Ammon's horn (tissue), 1 donor: Measurements from ENCODE around the gene LRRC59.
"Not testable (repeated sequence)": the region's sequence is repeated elsewhere in the genome, so short reads cannot be mapped to it uniquely, and the experiment has no call there.

ENCODE experiments used
- DNase-seq: peaks from one replicate; pipeline ENCODE4 v3.0.0-alpha.2; 2016; ENCODE audit warnings: low spot score

LRRC59 gene

DNA sequence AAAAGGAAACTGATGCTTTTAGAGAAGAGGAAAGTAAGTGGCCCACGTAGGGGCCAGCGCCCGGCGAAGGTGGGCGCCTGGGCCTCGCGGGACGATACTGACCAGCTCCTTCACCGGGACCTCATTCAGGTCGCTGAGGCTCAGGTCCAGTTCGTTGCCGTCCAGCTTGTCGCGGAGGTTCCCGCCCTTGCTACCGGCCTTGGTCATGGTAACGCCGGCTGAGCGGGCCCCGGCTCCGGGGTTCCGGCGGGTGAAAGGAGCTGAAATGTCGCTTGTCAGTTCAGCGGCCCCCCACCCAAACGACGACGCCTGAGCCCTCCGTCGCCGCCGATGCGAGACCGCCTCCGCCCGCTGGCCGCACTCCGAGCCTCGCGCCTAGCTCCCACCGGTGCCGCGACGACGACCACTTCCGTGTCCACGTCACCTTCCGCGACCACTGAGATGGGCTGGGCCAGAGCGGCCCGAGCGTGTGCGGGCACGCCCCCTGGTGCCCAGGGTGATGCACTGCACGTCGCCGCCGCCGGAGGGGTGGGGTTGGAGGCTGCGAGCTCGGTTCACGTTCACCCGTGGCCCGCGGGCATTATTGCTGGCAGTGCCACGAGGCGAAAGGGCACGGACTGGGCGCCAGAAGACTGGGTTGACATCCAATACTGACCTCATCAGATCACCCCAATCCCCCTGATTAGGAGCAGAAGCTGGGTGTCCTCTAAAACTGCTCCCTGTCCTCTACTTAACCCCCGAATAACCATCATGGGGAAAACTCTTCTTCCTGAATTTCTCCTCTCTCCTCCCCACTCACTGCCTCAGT is at the start of gene LRRC59:
Gene LRRC59 (minus strand): TSS at position 413 of the 808 bp plus-strand sequence. CDS start 206 bp downstream, at position 207.
- peak; percentile 89 for DNase-seq

DNA sequence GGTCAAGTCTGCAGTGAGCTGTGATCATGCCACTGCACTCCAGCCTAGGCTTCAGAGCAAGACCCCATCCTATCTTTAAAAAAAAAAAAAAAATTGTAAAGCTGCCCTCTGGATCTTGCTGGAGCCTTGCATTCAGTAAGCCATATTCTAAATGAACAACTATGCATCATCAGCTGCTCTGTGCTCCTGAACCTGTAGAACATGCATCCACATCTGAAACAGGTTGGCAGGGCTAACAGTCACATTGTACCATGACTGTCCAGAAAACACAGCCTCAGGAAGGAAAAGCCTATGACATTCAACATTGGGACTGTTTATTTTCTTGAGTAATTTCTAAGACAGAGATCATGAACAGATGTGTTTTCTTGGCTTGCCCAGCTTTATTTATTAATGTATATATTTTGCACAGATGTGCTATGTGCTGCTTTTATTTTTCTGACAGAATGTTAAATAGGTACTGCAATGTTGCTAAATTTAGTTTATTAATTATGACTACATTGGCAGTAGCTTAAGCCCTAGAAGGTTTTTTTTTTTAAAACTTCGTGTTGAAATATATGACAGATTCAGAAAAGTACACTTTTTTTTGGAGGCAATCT is 48.5 kb upstream of the LRRC59 start:
- no peak for DNase-seq

DNA sequence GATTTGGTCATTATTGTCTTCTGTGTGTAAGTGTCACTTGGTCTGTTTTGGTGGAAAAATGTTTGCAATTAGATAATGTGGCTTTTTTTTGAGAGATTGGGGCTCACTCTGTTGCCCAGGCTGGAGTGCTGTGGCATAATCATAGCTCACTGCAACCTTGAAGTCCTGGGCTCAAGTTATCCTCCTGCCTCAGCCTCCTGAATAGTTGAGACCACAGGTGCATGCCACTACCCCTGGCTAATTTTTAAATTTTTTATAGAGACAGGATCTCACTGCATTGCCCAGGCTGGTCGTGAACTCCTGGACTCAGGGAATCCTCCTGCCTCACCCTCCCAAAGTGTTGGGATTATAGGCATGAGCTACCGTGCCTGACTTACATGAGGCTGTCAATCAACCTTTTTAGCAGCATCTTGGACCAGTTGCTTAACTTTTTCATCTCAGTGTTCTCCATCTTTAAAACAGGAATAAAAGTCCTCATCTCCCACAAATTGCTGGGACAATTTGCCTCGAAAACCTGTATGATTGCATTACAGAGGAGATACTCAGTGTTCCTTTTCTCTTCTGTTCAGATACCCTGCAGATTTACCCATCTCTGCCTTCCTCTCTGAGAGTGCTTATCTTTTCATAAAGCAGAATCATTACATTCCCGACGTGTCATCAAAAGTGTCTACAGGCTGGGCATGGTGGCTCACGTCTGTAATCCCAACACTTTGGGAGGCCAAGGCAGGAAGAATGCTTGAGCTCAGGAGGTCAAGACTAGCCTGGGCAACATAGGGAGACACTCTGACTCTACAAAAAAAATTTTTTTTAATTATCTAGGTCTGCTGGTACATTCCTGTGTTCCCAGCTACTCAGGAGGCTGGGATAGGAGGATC is 47.8 kb upstream of the LRRC59 start:
- no peak for DNase-seq

DNA sequence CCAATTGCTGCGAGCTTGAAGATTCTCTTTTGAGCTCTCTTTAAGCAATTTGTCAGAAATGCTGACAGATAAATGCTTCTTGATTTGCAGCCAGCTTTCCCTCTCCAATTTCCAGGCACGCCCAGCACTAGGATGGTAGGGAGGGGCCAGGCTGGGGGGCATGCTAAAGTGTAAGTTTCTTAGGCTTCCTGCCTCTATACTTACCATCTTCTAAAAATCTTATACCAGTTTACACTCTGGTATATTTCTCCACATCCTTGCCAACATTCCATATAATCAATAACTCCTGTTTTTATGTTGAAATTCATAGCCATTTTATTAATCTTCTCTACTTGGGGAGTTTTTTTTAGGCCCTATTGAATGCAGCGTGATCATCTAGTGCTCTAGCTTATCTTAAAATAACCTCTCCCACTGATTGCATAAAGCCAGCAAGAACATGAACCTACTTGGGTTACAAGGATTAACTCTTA is 46.2 kb upstream of the LRRC59 start:
- DNase-seq: no peak

DNA sequence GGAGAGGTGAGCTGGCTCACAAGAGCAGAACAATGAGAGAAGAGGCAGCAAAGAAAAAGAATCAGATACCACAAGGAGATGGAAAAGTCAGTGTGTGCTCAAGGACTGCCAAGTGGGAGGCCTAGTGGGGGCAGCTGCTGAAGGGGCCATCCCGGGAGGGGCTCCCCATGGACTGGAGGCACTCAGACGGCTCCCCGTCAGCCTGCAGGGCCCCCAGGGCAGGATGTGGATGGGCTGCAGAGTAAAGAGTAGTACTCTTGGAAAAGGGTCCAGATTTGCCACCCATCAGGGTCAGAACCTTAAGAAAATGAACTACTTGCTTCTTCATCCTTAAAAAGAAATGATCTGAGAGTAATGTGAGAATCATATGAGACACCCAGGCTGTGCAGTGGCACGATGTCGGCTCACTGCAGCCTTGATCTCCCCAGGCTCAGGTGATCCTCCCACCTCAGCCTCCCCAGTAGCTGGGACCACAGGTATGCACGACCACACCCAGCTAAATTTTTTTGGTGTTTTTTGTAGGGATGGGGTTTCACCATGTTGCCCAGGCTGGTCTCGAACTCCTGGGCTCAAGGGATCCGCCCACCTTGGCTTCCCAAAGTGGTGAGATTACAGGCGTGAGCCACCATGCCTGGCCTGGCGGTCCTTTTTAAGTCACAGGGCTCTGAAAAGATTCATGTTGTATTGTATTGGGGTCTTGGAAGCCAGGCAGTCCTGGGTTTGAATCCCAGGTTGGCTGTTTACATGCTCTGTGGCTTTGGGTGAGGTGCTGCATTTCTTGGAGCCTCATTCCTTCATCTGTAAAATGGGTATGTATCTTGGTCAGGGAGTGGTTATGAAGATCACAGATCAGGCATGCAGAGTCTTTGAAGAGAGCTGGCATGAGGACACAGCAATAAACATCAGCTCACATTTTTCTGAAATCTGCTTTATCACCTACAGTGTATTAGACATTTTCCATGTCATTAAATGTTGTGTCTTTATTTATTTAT is 43.8 kb upstream of the LRRC59 start:
- DNase-seq: no peak

DNA sequence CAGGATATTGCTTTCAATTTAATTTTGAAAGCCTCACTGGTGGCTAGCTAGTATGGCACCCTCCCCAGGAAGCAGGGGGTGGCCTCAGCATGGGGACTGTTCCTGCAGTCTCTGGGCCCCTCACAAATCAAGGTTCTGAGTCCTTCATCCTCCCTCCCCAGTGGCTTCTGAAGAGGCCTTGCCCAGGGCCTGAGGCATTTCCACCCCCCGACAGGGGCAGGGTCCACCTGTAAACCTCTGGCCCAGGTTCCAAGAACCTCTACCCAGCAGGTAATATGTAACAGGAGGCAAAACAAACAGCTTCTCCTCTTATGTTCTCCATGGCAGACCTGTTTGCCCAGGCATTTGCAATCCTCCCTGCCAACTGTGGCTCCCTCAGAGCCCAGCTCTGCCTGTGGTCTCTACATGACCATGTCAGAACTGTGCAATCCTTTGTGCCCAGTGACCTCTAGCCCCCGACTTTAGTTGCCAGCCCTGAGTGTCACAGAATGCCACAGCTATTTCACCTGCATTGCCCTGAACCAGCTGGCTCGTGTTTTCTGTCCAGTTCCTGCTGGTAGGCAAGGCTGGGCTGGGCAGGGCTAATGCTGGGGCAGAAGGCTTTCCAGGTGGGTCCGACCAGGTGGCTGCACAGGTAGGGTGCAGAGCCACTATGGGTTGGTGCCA is 43.0 kb upstream of the LRRC59 start:
- no peak for DNase-seq

DNA sequence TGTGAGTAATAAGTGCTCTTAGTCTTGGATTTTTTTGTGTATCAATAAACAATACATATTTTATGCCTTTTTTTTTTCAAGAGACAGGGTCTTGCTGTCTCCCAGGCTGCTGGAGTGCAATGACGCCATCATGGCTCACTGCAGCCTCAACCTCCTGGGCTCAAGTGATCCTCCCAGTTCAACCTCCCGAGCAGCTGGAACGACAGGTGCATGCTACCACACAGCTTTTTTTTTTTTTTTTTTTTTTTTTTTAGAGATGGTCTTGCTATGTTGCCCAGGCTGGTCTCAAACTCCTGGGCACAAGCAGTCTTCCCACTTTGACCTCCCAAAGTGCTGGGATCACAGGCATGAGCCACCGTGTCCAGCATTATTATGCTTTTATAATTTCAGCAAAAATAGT is 41.7 kb upstream of the LRRC59 start:
- DNase-seq: no peak

DNA sequence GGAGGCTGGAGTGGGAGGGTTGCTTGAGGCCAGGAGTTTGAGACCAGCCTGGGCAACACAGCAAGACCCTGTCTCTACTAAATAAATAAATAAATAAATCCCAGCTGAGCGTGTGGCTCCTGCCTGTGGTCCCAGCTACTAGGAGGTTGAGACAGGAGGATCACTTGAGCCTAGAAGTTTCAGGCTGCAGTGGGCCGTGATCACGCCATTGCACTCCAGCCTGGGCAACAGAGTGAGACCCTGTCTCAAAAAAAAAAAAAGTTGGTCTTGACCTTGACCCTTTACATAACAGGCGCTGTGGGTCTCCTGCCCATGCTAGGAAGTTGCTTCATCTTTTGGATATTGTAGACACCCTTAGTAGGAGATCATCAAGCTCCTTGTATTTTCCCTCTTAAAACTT is 40.1 kb upstream of the LRRC59 start:
- no peak for DNase-seq

DNA sequence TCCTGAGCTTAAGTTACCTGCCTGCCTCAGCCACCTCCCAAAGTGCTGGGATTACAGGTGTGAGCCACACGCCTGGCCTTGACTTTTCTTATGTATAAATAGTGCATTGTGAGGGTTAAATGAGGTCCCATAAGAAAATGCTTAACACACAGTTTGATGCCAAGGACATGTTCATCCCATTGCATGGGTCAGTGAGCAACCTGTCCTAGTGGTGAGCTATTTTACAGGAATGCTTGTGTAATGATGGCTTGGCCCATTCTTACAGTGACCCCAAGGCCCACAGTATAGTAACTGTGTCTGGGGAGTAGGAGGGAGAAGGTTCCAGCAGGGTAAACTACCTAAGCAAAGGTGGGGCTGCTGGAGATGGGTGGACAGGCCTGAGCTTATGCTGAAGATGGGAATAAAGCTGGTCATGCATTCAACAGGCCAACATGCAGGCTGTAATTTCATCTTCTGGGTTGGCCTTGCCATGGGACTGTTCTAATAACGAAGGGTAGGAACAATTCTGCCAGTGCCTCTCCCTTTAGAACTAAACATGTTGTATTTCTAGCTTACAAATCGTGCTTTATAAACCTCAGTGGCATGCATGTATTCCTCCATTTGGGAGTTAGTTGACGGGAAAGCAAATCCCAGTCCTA is 34.9 kb upstream of the LRRC59 start:
- no peak for DNase-seq

DNA sequence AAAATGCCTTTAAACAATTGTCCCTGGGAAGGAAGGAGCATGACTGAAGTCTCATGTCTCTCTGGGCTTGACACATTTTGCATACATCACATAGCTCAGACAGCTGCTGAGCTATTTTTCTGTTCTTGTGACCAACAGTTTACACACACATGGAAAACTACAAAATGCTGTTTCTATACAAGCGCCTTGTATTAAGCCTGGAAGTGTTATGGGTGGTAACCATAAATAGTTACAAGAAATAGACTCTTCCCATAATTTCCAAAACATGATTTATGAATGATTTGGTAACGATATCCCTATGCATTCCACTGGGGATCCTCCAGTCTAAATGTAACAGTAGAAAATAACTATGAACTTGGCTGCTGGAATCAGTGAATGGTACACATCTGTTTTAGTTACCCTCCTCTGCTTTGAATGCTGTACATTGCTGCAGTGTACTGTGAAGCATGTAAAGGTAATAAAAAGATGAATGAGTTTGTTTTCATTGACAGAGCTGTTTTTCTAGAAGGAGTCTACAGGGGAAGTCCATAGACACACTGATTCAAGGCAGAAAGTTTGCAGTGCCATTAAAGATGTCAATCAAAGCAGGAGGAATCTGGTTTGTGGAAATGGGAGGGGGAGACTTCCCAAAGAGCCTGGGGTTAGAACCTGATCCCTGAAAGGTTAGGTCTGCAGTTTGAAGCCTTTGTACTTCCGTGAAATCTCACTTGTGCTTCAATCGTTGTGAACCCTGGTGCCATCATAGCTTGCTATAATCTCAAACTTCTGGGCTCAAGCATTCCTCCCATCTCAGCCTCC is 33.7 kb upstream of the LRRC59 start:
- DNase-seq: no peak

DNA sequence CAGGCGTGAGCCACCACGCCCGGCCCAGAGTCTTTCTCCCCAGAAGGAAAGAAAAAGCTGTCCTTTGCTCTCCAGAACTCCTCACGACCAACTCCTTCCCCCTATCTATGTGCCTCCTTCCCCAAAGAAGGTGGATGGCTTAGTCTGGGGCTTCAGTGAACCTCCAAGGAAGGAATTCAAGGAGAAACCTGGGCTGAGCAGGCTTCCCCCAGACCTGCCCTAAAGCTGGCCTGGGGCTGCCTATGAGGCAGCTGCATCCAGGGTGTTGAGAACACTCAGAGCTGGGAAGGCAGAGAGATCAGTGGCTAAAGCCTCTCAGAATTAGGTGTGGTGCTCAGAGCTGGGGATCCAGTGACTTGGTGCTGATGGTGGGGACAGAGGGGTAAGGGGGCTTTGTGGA is 32.5 kb upstream of the LRRC59 start:
- no peak for DNase-seq

DNA sequence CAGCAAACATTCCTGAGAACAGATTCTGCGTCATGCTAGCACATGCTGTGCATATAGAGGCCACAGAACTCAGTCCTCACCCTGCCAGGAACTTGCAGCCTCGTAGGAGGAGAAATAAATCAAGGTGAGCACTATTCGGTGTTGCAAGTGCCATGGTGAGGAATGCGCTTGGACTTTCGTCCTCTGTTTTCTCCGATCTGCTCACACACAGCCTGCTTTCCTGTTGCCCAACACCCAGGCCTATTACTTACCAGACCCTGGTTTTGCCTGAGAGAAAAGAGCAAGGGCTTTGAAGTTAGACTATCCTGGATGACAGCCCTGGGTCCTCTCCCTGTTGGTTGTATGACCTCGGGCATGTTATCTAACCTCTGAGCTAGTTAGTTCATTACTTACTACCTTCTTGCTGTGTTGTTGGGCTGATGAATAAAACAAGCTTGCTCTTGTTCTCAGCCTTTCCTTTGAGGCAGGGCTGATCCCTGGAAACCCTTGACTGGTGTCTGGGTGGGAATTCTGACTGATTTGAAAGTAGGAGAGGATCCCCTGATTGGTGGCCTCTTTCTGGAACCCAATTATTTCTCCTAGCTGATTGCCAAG is 31.6 kb upstream of the LRRC59 start:
- DNase-seq: no peak

DNA sequence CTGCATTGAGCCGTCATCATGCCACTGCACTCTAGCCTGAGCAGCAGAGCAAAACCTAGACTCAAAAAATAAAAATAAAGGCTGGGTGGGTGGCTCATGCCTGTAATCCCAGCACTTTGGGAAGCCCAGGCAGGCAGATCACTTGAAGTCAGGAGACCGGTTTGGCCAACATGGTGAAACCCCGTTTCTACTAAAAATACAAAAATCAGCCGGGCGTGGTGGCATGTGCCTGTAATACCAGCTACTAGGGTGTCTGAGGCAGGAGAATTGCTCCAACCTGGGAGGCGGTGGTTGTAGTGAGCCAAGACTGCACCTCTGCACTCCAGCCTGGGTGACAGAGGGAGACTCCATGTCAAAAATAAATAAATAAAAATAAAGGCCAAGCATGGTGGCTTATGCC is 30.8 kb upstream of the LRRC59 start:
- DNase-seq: not testable (repeated sequence)

DNA sequence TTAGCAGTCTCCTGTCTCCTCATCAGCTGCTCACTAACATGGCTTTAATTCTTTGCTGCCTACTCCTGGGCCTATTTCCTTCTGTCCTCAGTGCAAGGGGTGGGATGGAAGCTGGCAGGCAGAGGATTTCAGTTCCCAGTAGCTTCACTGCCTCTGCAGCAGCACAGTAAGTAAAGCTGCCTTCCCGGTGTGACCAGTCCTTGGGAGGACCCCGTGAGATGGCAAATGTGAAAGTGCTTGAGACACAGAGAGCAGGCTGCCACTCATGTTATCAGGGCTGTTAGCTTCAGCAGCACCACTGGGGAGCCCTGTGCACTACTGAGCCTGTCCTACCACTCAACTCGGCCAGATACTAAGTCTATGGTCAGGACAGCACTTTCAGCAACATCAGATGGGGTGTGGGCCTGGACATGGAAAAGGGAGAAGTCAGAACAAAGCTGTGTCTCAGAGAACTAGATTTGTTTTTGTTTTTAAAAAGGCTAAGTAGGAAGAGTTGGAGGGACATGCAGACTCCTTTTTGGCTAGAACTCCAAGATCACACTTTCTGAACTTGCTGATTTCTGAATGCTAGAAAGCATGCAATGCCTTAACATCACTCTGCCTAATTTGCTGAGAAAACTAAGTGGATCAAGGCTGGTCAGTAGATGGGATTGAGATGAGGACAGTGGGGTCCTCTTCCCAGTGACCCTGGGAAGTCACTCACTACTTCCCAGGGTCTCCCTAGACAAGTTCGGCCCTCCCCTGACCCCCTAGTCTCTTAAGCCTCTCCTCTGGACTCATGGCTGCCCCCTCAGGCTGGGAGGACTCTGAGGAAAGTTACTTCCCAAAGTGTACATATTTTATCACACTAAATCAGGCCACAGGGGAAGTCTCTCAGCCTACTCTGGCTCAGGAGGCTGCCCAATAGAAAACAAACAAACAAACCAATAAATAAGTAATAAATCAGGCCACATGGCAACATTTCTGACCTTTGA is 29.8 kb upstream of the LRRC59 start:
- peak; percentile 34 for DNase-seq

DNA sequence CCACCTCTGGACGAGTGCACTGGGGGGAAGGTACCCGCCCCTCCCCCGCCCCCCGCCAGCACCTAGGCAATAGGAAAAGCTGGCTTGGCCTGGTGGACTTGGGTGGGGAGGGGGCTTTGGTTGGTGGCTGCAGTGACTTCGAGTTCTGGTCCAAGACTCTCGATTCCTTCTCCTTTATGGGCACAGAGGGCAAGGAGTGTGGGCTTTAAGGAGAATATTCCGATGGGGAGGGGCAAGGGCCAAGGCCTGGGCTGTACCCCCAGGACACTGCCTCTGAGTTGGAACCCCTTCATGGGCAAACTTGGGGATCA is 29.1 kb upstream of the LRRC59 start:
- DNase-seq: no peak

DNA sequence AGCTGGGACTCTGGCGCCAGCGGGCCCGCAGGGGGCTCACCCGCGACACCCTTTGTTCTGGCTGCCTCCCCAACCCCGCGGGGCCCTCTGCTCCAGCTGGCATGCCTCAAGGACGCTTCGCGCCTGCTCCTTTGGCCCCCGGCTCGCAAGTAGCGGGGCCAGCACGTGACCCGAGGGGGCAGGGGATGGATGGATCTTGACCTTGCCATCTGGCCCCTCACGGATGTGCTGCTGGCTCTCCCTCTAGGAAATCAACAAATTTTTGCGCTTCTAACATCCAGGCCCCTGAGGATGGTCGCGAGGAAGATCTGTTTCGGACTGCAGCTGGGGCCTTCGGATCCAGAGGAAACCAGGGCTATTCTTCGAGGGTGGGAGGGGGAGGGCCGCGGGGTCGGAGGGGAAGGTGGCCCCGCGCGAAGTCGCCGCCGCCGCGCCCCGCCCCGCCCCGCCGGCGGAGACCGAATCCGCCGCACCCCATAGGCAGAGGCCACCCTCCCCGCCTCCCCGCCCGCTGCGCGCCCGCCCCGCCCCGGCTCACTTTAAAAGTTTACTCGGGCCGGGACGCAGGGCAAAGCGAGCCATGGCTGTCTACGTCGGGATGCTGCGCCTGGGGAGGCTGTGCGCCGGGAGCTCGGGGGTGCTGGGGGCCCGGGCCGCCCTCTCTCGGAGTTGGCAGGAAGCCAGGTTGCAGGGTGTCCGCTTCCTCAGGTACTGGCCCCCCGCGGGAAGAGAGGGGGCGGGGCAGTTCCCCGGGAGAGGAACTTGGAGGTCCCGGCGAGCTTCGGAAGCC is 28.6 kb upstream of the LRRC59 start, which contains the start of gene ACSF2:
Gene ACSF2 (plus strand): TSS at position 537 of the 790 bp plus-strand sequence. CDS start 44 bp downstream, at position 581.
- peak; percentile 30 for DNase-seq
